GM12878 (cell line): ENCODE data around the gene BNIP2. TPM values are rescaled to one million over a fixed set of nuclear protein-coding genes. Genes with fewer than 3 reads are reported as not detected.

Source experiments
- ATAC-seq: fragments of 200-7000 bp; cut with Tn5 transposase; 3 replicates; pipeline ENCODE4 v1.9.1; 2020; ENCODE audit warnings: mild to moderate bottlenecking, moderate library complexity
- BruUV-seq: library from RNA; stranded (reverse); fragments of 400-500 nt; replicated peaks from 2 replicates; lab custom pipeline; 2021; lab: Mats Ljungman, UMichigan
- CTCF ChIA-PET: fragments of 300-600 bp; sonication (Branson Sonifier 250); formaldehyde crosslinking; extraction: SDS; loops from one replicate; lab custom pipeline; 2021; ENCODE audit warnings: inconsistent platforms; lab: Yijun Ruan, JAX
- POLR2A ChIA-PET: fragments of 350-600 bp; formaldehyde crosslinking; extraction: SDS; loops from one replicate; lab custom pipeline; 2021; ENCODE audit warnings: inconsistent platforms; lab: Charles Lee
- RAD21 ChIA-PET: fragments of 300-600 bp; sonication (Branson Sonifier 250); formaldehyde crosslinking; loops from one replicate; lab custom pipeline; 2023; ENCODE audit warnings: antibody characterized with exemption; ENCODE audit not compliant: unreplicated experiment; lab: Charles Lee
- SMC1A ChIA-PET: fragments of 300-600 bp; sonication (Branson Sonifier 250); formaldehyde crosslinking; loops from one replicate; lab custom pipeline; 2023; ENCODE audit not compliant: unreplicated experiment, uncharacterized antibody; lab: Charles Lee
- DNase-seq: peaks from one replicate; pipeline ENCODE4 v3.0.0-alpha.2; 2011; ENCODE audit warnings: low read depth, low spot score
- FAIRE-seq: peaks from 3 replicates; lab custom pipeline; 2011; peaks lifted over from hg19 to GRCh38; lab: Jason Lieb, UNC
- H2AFZ ChIP-seq: 2 replicates; pipeline ENCODE4 v1.6.0; 2011; ENCODE audit warnings: low read depth, low read length, control low read depth; ENCODE audit not compliant: control insufficient read depth
- H3K27ac ChIP-seq: 2 replicates; pipeline ENCODE4 v1.5.1; 2011; ENCODE audit warnings: control low read depth; ENCODE audit not compliant: control insufficient read depth, insufficient read depth
- H3K27me3 ChIP-seq, 2 experiments: replicated peaks in 1 of 2; 2 replicates each; pipeline versions ENCODE4 v1.6.0 to v1.6.1; 2011; ENCODE audit warnings: low read length in 1 of 2; ENCODE audit not compliant: control insufficient read depth in 2 of 2, insufficient read depth in 2 of 2
- H3K36me3 ChIP-seq, 2 experiments: 2 replicates each; pipeline ENCODE4 v1.5.1; 2011; ENCODE audit warnings: low read length in 1 of 2; ENCODE audit not compliant: control insufficient read depth in 2 of 2, insufficient read depth in 2 of 2
- H3K4me1 ChIP-seq: 2 replicates; pipeline ENCODE4 v1.6.1; 2011; ENCODE audit warnings: mild to moderate bottlenecking, low read length, moderate library complexity, mixed read lengths; ENCODE audit not compliant: control insufficient read depth, insufficient read depth
- H3K4me2 ChIP-seq: 2 replicates; pipeline ENCODE4 v1.6.0; 2011; ENCODE audit warnings: control low read depth; ENCODE audit not compliant: control insufficient read depth, insufficient read depth
- H3K4me3 ChIP-seq: fragments of 200-600 bp; sonication (generic); 2 replicates; pipeline ENCODE4 v1.5.1; 2016
- H3K79me2 ChIP-seq: 2 replicates; pipeline ENCODE4 v1.6.0; 2011; ENCODE audit warnings: low read length; ENCODE audit not compliant: control insufficient read depth, insufficient read depth
- H3K9ac ChIP-seq: 2 replicates; pipeline ENCODE4 v1.8.0; 2011; ENCODE audit warnings: low read length, control low read depth, mixed read lengths; ENCODE audit not compliant: control insufficient read depth, insufficient read depth
- H3K9me3 ChIP-seq: replicated peaks from 3 replicates; pipeline ENCODE4 v1.5.1; 2011; ENCODE audit warnings: mild to moderate bottlenecking, low read length; ENCODE audit not compliant: control insufficient read depth, insufficient read depth
- H4K20me1 ChIP-seq: 2 replicates; pipeline ENCODE4 v1.6.0; 2011; ENCODE audit not compliant: control insufficient read depth, insufficient read depth
- NBN ChIP-seq: fragments of 450-650 bp; IDR thresholded peaks from 2 replicates; pipeline ENCODE4 v1.6.1; 2016
- POLR2AphosphoS5 ChIP-seq: IDR thresholded peaks from 2 replicates; pipeline ENCODE4 v1.6.1; 2011; ENCODE audit warnings: mild to moderate bottlenecking, low read length, inconsistent platforms
- TAF1 ChIP-seq: IDR thresholded peaks from 2 replicates; pipeline ENCODE4 v1.6.1; 2011; ENCODE audit warnings: mild to moderate bottlenecking, low read depth, low read length, borderline replicate concordance
- TCF3 ChIP-seq: IDR thresholded peaks from 2 replicates; pipeline ENCODE4 v1.6.1; 2012; ENCODE audit warnings: low read depth, mild to moderate bottlenecking, low read length, borderline replicate concordance; ENCODE audit not compliant: insufficient read depth
- ZBTB33 ChIP-seq: fragments of 450-650 bp; IDR thresholded peaks from 2 replicates; pipeline ENCODE4 v1.6.1; 2017; ENCODE audit warnings: mild to moderate bottlenecking
- WGBS: methylation state at CpG from one replicate; pipeline ENCODE4 v1.1.6; 2016; ENCODE audit warnings: low lambda C conversion rate; ENCODE audit not compliant: insufficient replicate concordance, insufficient coverage; ENCODE audit errors: missing lambda C conversion rate; 5-methylcytosine and 5-hydroxymethylcytosine counted together
- in situ Hi-C: fragments of 300-500 bp; cut with MboI; formaldehyde crosslinking; loops from 9 replicates; pipeline ENCODE4 v1.14.3; 2018; ENCODE audit warnings: mixed read lengths
- intact Hi-C: fragments of 100-400 bp; cut with micrococcal nuclease; formaldehyde crosslinking; loops from one replicate; pipeline ENCODE4 v1.14.2; 2022; ENCODE audit not compliant: unreplicated experiment
- polyA plus RNA-seq, 11 experiments: library from polyadenylated mRNA; depleted of rRNA in 4 of 11; unstranded in 6 of 11; stranded (reverse) in 5 of 11; fragments of >200 nt; fragmentation: Nextera tagmentation in 4 of 11; fragmentation: Illumina TruSeq in 1 of 11; extraction: Ambion mirVana in 4 of 11; extraction: Trizol in 1 of 11; gene quantifications; 1 replicate in 1 of 11; 2 replicates in 10 of 11; pipeline versions ENCODE4 v1.2.1 to v1.2.3, GENCODE V29; 2011 to 2016; ENCODE audit warnings: inconsistent platforms in 2 of 11, missing spikeins in 2 of 11, low read depth in 1 of 11
- total RNA-seq, 4 experiments: library from RNA; depleted of rRNA in 3 of 4; stranded (reverse); fragments of >200 nt in 3 of 4; fragmentation: Illumina TruSeq in 1 of 4; extraction: Trizol in 1 of 4; gene quantifications; 2 replicates each; pipeline versions ENCODE4 v1.2.1 to v1.2.3, GENCODE V29; 2013 to 2021

The BNIP2 gene
- total and polyA plus RNA-seq, 10 of the 15 experiments (the other 5 are each of a cell fraction or from before 2014, with no cell fraction given): 29.9 to 122 (median 67.7) TPM

GRCh38 chr15:59657635-59658125 is 31.4 kb downstream of the BNIP2 start:
- ChIA-PET CTCF (interaction anchor here (0.7 to 2.5 kb wide), 3 partner anchors 15 to 129 kb away, joined by 3 to 15 read pairs (median 3); no protein-coding TSS in a partner anchor), SMC1A (interaction anchor here (0.6 to 1.6 kb wide), 5 partner anchors 12 to 125 kb away, joined by 3 to 7 read pairs (median 4); partner anchors contain the start of gene BNIP2), RAD21 (interaction anchor here (1.0 to 1.6 kb wide), 4 partner anchors 10 to 125 kb away, joined by 3 to 4 read pairs (median 3); no protein-coding TSS in a partner anchor), POLR2A (interaction anchor here (0.9 kb wide), 1 partner anchor 18 kb away, joined by 4 read pairs; no protein-coding TSS in a partner anchor)
- peak overlapping the region; percentile 53 for H3K4me2 ChIP-seq
- FAIRE-seq (no peak), ATAC-seq (no peak), DNase-seq (no peak)
- in situ Hi-C loops: no loop called here
- peaks cover 42% of the 10 kb centered on the region for H3K79me2 ChIP-seq
- peak overlapping the region; percentile 80; the same call in 1 of the 2 replicates for H3K4me3 ChIP-seq
- H3K27me3 ChIP-seq: no peaks in the 10 kb centered on the region
- H3K9me3 ChIP-seq: no peaks in the 10 kb centered on the region; the same call in 2 of the 3 replicates
- H4K20me1 ChIP-seq: no peaks in the 10 kb centered on the region
- peak overlapping the region; percentile 83; the same call in 1 of the 2 replicates for H3K9ac ChIP-seq
- no TSS peak for BruUV-seq
- intact Hi-C loops: no loop called here
- H2AFZ ChIP-seq: peak overlapping the region; percentile 48
- 0 out of 2 replicates have a peak, but pooled peaks cover 4% of the 10 kb centered on the region for H3K4me1 ChIP-seq
- WGBS: 64% methylated on average over 23 of the region's 23 CpGs
- H3K27ac ChIP-seq: peak overlapping the region; percentile 77
- TF ChIP-seq TAF1 (no peak), NBN (0 out of 2 replicates have a peak, but pooled peaks have one; percentile 1), TCF3 (0 out of 2 replicates have a peak, but pooled peaks have one; percentile 0), ZBTB33 (peak; percentile 50; the same call in 1 of the 2 replicates), POLR2AphosphoS5 (peak; percentile 3; the same call in 1 of the 2 replicates)
- H3K36me3 ChIP-seq: peaks cover 0 to 9% of the 10 kb centered on the region in 2 experiments; a peak in 2 of 4 replicates
